NOMO-1 treated with dmso at 0.1 percent for 144 hours (cell line): Measurements from ENCODE around the gene ROPN1L.
"Not testable (repeated sequence)": the region's sequence is repeated elsewhere in the genome, so short reads cannot be mapped to it uniquely, and the experiment has no call there.

Experiments used
- DNase-seq: peaks from one replicate; lab custom pipeline; 2025; ENCODE audit not compliant: unreplicated experiment; lab: John Stamatoyannopoulos, UW

The ROPN1L gene

GRCh38 chr5:10497554-10497953 lies 55.9 kb downstream of the ROPN1L start:
- no peak for DNase-seq

GRCh38 chr5:10498350-10498749 lies 56.7 kb downstream of the ROPN1L start:
- DNase-seq = no peak

- DNase-seq = no peak
Observed at GRCh38 chr5:10499066-10499465, 57.4 kb downstream of the ROPN1L start.

- no peak for DNase-seq
Observed at GRCh38 chr5:10499776-10500175, 58.1 kb downstream of the ROPN1L start.

GRCh38 chr5:10500669-10501068 lies 59.0 kb downstream of the ROPN1L start:
- no peak for DNase-seq

GRCh38 chr5:10501554-10502075 lies 59.9 kb downstream of the ROPN1L start:
- DNase-seq = peak; percentile 37

- no peak for DNase-seq
Observed at GRCh38 chr5:10502130-10502529, 60.5 kb downstream of the ROPN1L start.

GRCh38 chr5:10502578-10502977 lies 60.9 kb downstream of the ROPN1L start:
- no peak for DNase-seq

GRCh38 chr5:10503321-10503720 lies 61.6 kb downstream of the ROPN1L start:
- DNase-seq = no peak

GRCh38 chr5:10503997-10504793 lies 62.5 kb downstream of the ROPN1L start:
- DNase-seq = no peak

GRCh38 chr5:10505517-10506095 lies 63.9 kb downstream of the ROPN1L start:
- peak; percentile 95 for DNase-seq

- no peak for DNase-seq
Observed at GRCh38 chr5:10506535-10506934, 64.9 kb downstream of the ROPN1L start.

- DNase-seq = peak; percentile 56
Observed at GRCh38 chr5:10507575-10508096, 66.0 kb downstream of the ROPN1L start.

- no peak for DNase-seq
Observed at GRCh38 chr5:10509575-10509974, 67.9 kb downstream of the ROPN1L start.

- no peak for DNase-seq
Observed at GRCh38 chr5:10511741-10512640, 70.3 kb downstream of the ROPN1L start.

- DNase-seq = no peak
Observed at GRCh38 chr5:10513501-10514442, 72.1 kb downstream of the ROPN1L start.

- DNase-seq = not testable (repeated sequence)
Observed at GRCh38 chr5:10514572-10514971, 72.9 kb downstream of the ROPN1L start.
